ENCODE measurements around the gene ST6GALNAC4. TPM values are rescaled to one million over a fixed set of nuclear protein-coding genes. Genes with fewer than 3 reads are reported as not detected.

The ST6GALNAC4 gene
- total RNA-seq, 1 donor from 2014 or later, result 27.4 TPM

GRCh38 chr9:127905004-127905728 lies 11.7 kb downstream of the ST6GALNAC4 start:
- no peak for DNase-seq (ENCODE audit: low read depth)
- H3K4me3 ChIP-seq (ENCODE audit: low read depth, low read length), result no peak overlapping the region
- TF ChIP-seq CTCF (conservative IDR thresholded peaks at IDR 0.05; ENCODE audit: low read depth, low read length), result no peak

- TF ChIP-seq CTCF (conservative IDR thresholded peaks at IDR 0.05; ENCODE audit: low read depth, low read length), result no peak
- no peak for DNase-seq (ENCODE audit: low read depth)
- no peak overlapping the region for H3K4me3 ChIP-seq (ENCODE audit: low read depth, low read length)
Observed at GRCh38 chr9:127904561-127905003, 12.3 kb downstream of the ST6GALNAC4 start.

GRCh38 chr9:127903557-127904475 lies 13.0 kb downstream of the ST6GALNAC4 start:
- no peak for DNase-seq (ENCODE audit: low read depth)
- H3K4me3 ChIP-seq (ENCODE audit: low read depth, low read length), result no peak overlapping the region
- TF ChIP-seq CTCF (conservative IDR thresholded peaks at IDR 0.05; ENCODE audit: low read depth, low read length), result no peak

- DNase-seq (ENCODE audit: low read depth), result no peak
- no peak for TF ChIP-seq CTCF (conservative IDR thresholded peaks at IDR 0.05; ENCODE audit: low read depth, low read length)
Observed at GRCh38 chr9:127899128-127899943, 17.5 kb downstream of the ST6GALNAC4 start, which contains the start of gene ST6GALNAC6. ST6GALNAC6 (minus strand) TSS chr9:127899603; CDS start chr9:127897981, 1,622 bp downstream.

GRCh38 chr9:127898433-127899127 lies 18.3 kb downstream of the ST6GALNAC4 start:
- H3K4me3 ChIP-seq (ENCODE audit: low read depth, low read length), result peak overlapping the region; percentile 96
- peak; percentile 68 for DNase-seq (ENCODE audit: low read depth)
- TF ChIP-seq CTCF (conservative IDR thresholded peaks at IDR 0.05; ENCODE audit: low read depth, low read length), result no peak

More at GRCh38 chr9:127899128-127899943, 17.5 kb downstream of the ST6GALNAC4 start, which contains the start of gene ST6GALNAC6:
- peak within 1 kb of the TSS; percentile 96 for H3K4me3 ChIP-seq (ENCODE audit: low read depth, low read length)

GRCh38 chr9:127897193-127897692 lies 19.6 kb downstream of the ST6GALNAC4 start:
- no peak overlapping the region for H3K4me3 ChIP-seq (ENCODE audit: low read depth, low read length)
- TF ChIP-seq CTCF (conservative IDR thresholded peaks at IDR 0.05; ENCODE audit: low read depth, low read length), result no peak
- no peak for DNase-seq (ENCODE audit: low read depth)
